Measurements from ENCODE around the gene CHERP. TPM values are rescaled to one million over a fixed set of nuclear protein-coding genes. Genes with fewer than 3 reads are reported as not detected.

CHERP gene
- total RNA-seq, 4 donors from 2014 or later, result 8.1 to 15.5 (median 11.7) TPM

GRCh38 chr19:16535381-16535780 lies 6.9 kb downstream of the CHERP start:
- Histone ChIP-seq H3K4me1 (peaks cover 0 to 7% of the 10 kb centered on the region in 2 donors), H3K27ac (no peak overlapping the region), H3K9me3 (no peaks in the 10 kb centered on the region), H3K4me3 (replicated peaks in 1 of 3) (no peak overlapping the region), H3K27me3 (no peaks in the 10 kb centered on the region), H3K36me3 (peaks cover 51 to 52% of the 10 kb centered on the region in 2 donors)
- intact Hi-C loops (cut with DNase I), result no loop called here
- no peak for DNase-seq
- TF ChIP-seq POLR2A (IDR thresholded peaks at IDR 0.05) (no peak), CTCF (IDR thresholded peaks at IDR 0.05) (no peak)
- whole genome bisulfite sequencing, 2 donors, result 93 to 96% methylated on average over 10 to 14 of the region's 18 CpGs

DNA sequence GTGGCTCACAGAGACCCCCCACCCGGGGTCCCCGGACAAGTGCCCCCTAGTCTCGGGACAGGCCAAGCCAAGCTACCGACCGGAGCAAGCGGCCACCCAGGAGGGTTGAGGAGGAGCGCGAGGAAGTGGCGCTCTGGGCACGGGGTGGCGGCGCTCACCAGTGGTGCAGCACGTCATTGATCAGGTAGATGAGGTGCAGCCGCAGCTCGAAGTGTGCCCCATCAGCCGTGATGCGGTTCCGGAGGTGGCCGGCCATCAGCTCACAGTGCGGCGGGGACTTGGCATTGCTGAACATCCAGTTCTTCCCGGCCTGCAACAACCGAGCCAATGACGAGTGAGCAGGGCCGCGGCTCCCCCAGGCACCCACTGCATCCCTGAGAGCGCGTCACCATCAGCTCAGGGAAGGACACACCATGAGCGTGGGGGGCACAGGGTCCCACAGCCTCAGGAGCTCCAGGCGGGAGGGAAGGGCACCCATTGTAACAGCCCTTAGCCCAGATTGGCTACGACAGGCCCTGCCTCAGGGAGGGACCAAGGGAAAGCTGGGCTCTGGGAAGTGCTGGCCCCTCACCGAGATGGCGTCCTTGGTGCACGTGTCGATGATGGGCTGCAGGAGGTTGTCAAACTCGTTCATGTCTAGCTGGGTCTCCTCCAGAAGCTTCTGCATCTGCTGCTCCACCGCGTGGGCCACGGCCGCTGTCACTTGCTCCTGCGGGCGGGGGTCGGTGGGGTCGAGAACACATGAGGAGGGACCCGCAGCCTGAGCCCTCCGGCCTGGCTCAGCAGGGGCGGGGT lies 9.6 kb downstream of the CHERP start:
- intact Hi-C loops (cut with DNase I), result no loop called here
- TF ChIP-seq CTCF (IDR thresholded peaks at IDR 0.05) (no peak), POLR2A (IDR thresholded peaks at IDR 0.05) (no peak)
- Histone ChIP-seq H3K27me3 (no peaks in the 10 kb centered on the region), H3K27ac (no peak overlapping the region), H3K9me3 (no peaks in the 10 kb centered on the region), H3K36me3 (peaks cover 75 to 78% of the 10 kb centered on the region in 2 donors), H3K4me3 (replicated peaks in 1 of 3) (no peak overlapping the region), H3K4me1 (no peaks in the 10 kb centered on the region)
- 94 to 96% methylated on average over 36 to 38 of the region's 47 CpGs for WGBS, 2 donors
- no peak for DNase-seq

- Histone ChIP-seq H3K9me3 (no peaks in the 10 kb centered on the region), H3K4me1 (no peaks in the 10 kb centered on the region), H3K27ac (no peak overlapping the region), H3K4me3 (replicated peaks in 1 of 3) (no peak overlapping the region), H3K36me3 (peaks cover 88 to 91% of the 10 kb centered on the region in 2 donors), H3K27me3 (no peaks in the 10 kb centered on the region)
- 96 to 97% methylated on average over 10 to 11 of the region's 12 CpGs for WGBS, 2 donors
- intact Hi-C loops (cut with DNase I), result no loop called here
- no peak for DNase-seq
- TF ChIP-seq CTCF (IDR thresholded peaks at IDR 0.05) (no peak), POLR2A (IDR thresholded peaks at IDR 0.05) (no peak)
These were observed 10.9 kb downstream of the CHERP start for GRCh38 chr19:16531380-16531669.

DNA sequence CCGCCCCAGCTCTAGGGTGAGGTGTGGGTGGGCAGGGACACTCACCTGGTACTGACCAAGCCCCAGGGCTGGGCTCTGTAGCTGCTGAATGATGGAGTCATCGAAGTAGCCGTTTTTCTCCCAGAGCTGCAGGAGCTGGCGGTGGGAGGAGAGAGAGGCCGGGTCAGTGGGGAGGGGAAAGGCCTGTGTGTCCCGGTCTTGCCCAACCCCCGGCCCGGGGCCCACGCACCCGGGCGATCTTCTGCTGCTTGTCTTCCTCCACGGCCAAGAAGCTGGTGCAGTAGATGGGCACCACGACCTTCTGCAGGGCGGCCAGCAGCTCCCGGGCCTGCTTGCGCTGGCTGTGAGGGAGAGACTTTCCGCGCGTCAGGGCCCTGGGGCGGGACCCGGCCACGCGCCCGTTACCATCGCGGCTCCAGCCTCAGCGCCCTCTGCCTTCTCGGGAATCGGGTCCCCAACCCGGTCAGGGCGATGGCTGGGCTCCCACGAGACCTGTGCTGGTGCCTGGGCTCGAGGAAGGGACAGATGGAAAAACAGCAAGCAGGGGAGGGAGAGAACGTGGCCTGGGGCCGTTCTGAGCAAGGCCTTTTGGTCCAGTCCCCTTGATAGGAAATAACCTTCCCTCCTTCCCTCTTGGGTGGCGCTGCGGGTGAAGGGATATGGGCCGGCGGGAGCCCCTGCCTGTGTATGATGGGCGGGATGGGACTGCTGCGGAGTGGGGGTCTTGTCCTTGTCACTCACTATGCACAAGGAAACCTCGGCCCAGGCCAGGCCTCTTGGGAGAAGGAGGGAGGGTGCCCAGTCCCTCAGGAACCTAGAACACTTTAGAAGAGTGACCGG lies 11.5 kb downstream of the CHERP start:
- no peak for DNase-seq

More for the DNA sequence above, 11.5 kb downstream of the CHERP start:
- H3K4me3 ChIP-seq (replicated peaks in 1 of 3), result no peak overlapping the region
- H3K9me3 ChIP-seq, result no peaks in the 10 kb centered on the region
- no peak overlapping the region for H3K27ac ChIP-seq
- no peaks in the 10 kb centered on the region for H3K4me1 ChIP-seq
- peaks cover 88 to 93% of the 10 kb centered on the region in 2 donors for H3K36me3 ChIP-seq
- no peak for TF ChIP-seq POLR2A (IDR thresholded peaks at IDR 0.05)
- no peak for TF ChIP-seq CTCF (IDR thresholded peaks at IDR 0.05)
- intact Hi-C loops (cut with DNase I), result no loop called here
- WGBS, 2 donors, result 91 to 96% methylated on average over 12 to 29 of the region's 43 CpGs
- H3K27me3 ChIP-seq, result no peaks in the 10 kb centered on the region
